Measurements from ENCODE around the gene ZBED4.
"Not testable (repeated sequence)": the region's sequence is repeated elsewhere in the genome, so short reads cannot be mapped to it uniquely, and the experiment has no call there.

ZBED4 gene

DNA sequence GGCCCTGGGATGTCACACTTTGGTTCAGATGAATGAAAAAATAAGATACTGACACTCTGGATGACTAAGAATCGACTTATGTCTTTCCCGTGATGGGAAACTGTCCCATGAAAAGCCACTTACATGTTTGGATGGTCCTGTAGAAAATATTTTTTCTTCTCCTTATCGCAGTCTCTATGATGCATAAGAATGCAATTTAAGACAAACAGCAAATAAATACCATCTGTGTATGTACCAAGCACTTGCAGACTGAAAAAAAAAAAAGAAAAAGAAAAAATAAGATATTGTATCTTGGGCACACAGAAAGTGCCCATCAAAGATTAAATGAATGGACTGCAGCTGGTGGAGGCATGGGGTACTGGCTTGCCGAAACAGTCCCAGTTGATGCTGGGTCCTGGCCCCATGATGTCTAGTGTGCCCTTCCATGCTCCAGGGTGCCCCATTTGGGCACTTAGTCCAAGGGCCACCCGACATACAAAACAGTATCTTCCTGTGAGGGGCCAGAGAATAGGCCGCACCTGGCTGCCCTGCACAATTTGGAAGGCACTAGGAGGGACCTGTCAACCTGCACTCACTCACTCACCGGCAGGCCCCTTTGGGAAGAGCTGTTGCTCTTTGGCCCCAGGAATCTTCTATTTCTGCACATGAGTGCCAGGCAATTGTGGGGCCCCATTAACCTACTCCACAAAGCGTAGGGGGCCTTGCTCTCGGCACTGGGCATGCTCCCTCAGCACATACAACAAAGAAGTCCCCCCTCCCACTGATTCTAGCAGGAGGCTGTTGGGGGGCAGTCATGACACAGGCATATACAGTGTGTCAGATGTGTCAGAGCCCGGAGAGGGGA is 2.5 kb upstream of the ZBED4 start:
- DNase-seq: no peak

DNA sequence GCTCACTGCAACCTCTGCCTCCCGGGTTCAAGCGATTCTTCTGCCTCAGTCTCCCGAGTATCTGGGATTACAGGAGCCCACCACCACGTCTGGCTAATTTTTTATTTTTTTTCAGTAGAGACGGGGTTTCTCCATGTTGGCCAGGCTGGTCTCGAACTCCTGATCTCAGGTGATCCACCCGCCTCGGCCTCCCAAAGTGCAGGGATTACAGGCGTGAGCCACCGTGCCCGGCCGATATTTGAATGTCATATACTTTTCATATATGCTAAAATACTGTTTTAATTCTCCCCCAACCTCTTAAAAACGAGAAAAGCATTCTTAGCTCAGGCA is 1.1 kb upstream of the ZBED4 start:
- DNase-seq: not testable (repeated sequence)

DNA sequence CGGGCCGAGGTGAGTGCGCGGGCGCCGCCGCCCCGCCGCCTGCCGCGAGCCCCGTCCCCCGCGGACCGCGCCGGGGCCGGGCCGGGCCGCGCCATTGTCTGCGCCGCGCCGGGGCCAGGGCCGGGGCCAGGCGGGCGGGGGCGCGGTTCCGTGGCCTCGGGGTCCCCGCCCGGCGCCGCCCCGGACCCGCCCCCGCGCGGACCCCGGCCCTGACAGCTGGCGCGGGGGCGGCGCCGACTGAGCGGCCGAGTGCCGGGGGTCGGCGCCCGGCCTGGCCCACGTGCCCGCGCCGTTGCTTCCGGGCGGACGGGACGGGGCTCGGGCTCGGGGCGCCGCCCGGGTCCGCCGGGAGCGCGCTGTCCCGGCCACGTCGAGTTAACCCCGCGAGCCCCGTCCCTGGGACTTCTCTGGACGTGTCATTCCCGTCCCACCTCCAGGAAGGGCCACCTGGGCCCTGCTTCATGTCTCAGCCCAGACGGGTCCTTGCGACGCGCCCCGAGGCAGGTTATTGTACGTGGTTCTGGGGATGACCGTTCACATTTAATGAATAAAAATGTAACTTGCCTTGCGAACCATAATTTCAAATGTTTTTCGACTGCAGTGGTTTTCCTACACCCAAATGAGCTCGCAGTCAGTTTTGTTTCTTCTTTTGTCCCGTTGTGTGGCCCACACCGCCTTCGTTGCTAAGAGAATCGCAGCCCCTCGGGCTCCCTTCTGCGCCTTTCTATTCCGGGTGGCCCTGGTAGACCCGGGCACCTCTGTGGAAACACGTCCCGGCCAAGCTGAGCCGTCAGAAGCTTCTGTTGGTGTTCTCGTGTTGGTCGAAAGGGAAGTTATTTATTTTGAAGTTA is 562 bp downstream of the ZBED4 start:
- DNase-seq: peak; percentile 71

DNA sequence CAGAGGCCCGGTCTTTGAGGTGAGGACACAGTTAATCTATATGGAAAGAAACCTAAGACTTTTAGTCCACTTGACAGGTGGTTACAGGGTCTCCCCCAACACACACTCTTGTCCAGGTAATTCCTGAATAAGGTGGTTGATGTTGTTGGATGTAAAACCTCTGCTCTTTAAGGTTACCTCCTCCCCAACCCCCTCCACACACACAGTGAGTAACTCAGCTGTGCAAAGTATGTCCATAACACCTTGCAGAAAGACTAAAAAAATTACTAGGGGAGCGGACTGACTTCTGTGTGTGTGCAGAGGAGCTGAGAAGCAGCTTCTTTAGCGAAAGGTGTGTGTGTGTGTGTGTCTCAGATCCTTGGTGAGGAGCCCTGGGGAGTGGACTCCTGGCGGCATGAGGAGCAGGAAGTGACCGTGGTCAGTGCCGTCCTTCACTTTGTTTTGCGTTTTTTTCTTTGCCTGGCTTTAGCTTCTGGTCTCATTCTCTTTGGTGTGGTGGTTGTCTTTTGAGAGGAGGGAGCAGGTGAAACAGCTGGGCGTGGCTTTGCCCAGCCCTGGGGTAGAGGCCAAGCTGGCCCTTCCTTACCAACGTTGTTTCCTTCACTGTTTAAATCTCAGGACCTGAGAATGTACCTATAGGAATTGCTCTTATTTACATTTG is 1.7 kb downstream of the ZBED4 start:
- DNase-seq: peak; percentile 23

DNA sequence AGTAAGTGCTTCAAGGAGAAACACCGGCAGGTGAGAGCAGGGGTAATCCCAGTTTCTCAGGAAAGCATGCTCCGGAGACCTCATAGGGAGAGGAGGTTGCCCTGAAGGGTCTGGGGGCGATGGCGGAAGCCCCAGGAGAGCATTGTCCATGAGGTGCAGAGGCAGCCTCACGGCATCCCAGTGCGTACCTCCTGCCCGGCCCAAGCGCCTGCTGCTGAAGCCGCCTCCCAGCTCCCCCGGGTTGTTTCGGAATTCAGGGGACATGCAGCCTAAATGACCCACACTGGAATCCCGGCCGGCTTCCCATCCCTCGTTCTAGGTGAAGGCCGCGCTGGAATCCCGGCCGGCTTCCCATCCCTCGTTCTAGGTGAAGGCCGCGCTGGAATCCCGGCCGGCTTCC is 2.7 kb downstream of the ZBED4 start:
- no peak for DNase-seq

DNA sequence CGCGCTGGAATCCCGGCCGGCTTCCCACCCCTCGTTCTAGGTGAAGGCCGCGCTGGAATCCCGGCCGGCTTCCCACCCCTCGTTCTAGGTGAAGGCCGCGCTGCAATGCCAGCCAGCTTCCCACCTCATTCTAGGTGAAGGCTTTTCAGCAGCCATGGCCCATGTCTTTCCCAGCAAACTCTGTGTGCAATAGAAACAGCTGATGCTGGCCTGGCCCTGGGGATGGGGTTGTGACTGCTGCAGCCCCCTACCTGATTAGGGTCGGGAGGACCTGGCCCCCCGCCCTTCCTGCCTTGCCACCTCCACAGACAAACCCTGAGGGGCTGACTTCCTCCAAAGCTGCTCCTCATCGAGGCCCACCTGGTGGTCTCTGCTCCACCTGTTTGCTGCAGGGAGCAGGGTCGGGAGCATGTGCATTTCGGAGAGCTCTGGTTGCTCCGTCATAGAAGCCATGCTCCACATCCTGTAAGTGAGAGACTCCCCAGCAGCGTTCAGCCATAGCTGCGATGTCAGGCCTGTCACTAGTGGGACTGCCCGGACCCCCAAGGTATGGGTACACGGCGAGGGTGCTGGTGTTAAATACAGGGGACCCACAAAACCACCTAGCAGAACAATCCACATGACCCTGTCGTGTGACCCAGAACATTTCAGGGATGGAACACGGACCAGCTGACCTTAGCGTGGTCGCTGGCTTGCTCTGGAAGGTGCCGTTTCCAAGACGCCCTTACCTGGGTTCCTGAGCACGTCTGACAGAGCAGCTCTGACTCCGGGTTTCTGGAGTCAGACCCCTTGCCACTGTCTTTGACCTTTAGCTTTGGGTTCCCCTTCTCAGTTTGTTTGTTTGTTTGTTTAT is 3.3 kb downstream of the ZBED4 start:
- DNase-seq: no peak

DNA sequence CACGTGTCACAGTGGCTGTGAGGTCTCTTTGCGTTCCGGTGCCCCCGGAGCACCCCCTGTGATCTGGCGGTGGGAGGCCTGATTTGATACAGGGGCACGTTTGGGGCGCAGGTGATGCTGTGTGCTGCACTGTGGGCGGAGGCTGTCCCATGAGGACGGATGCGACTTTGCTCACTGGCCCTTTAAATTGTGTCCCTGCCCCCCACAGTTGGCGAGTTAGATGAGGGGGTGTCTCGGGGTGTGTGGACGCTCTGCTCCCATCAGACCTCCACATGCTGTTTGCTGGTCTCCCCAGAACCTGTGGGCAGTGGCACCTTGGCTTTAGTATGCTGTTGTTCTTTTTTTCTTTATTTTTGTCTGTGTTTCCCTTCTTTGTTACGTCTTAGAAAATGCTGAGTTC is 5.2 kb downstream of the ZBED4 start:
- no peak for DNase-seq

DNA sequence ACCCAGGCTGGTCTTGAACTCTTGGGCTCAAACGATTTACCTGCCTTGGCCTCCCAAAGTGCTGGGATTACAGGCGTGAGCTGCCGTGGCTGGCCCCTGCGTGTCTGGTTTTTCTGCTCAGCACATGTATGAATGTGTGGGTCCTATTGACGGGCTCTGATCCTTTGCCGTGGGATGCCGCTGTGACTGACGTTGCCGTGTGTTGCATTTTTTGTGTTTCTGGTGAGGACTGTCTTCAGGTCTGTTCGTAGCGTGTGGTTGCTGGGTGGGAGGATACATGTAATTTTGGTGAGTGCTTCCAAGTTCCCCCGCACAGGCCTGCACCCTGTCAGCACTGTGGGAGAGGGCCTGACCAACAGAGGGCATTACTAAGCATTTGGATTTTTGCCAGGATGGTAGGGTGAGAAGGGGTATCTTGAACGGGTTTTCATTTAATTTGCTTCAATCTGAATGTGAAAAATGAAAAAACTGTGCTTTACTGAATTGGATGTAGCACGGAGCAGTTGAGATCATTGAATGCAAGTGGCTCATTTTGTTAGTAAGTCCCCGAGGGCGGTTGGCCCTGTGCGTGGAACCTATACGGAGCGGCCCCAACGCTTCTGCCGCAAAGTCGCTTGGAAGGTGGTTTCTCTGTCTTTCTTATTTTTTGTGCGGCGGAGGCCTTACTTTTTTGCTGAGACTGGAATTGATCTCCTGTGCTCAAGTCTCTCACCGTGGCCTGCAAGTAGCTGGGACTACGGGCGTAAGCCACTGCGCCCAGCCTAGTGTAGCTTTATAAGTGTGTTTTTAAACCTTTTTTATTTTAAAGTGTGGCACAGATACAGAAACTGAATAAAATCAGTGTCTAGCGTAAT is 8.2 kb downstream of the ZBED4 start:
- DNase-seq: no peak

DNA sequence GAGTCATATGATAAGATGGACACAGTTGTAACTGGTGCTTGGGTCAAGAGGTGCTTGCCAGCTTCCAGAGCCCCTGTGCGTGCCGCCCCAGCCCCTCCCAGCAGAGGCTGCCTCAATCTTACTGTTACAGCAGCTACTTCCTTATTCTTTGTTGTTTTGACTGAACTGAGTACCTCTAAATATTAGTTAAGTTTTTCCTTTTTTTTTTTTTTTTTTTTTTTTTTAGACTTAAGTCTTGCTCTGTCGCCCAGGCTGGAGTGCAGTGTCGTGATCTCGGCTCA is 8.8 kb downstream of the ZBED4 start:
- no peak for DNase-seq

DNA sequence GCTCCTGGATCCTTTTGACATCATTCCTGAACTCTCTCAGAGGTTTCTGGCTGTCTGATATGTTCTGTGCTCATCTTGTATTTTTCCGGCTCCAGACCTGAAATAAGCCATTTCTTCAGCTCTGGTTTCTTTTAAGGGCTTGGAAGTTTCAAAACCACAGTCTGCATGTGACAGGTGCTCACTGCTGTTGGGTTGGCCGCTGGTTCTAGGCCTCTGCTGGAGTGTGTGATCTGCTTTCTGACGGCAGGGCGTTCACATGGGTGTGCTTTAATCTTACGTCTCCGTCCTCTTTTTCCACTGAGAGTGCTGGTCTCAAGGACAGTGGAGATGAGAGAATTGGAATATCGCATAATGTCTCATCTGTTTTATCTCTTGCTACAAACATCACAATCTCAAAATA is 10.3 kb downstream of the ZBED4 start:
- no peak for DNase-seq

DNA sequence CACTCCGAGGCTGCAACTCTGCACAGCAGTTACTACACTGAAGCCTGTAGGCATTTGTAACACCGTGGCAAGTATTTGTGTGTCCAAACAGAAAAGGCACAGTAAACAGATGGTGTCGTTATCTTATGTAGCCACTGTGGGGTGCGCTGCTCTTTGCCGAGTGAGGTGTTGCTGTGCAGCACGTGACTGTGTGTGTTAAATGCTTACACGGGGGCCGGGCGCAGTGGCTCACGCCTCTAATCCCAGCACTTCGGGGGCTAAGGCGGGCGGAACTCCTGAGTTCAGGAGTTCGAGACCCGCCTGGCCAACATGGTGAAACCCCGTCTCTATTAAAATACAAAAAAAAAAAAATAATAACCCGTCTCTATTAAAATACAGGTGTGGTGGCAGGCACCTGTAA is 11.5 kb downstream of the ZBED4 start:
- no peak for DNase-seq

DNA sequence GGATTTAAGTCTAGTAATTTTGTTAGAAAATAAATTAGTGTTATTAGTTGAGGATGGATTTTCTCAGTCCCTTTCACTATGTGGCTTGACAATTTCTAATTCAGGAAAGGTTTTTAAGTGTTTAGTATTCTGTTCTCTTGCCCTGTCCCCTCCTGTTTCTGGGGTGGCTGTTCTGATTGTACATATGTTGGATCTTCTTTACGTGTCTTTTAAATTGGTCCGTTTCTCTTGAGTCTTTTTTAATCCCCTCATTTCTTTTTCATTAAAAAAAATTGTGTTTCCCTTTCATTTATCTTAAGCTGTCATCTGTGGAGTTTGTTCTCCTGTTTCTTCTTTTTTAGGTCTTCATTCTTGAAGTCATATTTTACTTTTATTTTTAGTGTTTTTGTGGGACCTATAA is 12.5 kb downstream of the ZBED4 start:
- no peak for DNase-seq

DNA sequence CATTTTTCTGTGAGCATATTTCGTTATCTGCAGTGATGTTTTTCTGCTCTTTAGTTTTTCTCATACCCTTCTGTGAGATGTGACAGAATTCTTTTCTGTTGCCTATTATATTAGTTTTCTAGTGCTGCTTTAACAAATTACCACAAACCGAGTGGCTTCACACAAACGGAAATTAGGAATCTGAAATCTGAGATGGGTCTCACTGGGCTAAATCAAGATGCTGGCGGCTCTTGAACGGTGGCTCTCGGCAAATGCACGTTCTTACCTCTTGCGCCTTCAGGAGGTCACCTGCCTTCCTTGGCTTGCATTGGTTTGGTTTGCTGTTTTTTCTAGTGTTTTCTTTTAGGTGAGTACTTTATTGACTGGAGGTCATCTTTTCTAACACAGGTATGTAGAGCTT is 13.0 kb downstream of the ZBED4 start:
- no peak for DNase-seq

DNA sequence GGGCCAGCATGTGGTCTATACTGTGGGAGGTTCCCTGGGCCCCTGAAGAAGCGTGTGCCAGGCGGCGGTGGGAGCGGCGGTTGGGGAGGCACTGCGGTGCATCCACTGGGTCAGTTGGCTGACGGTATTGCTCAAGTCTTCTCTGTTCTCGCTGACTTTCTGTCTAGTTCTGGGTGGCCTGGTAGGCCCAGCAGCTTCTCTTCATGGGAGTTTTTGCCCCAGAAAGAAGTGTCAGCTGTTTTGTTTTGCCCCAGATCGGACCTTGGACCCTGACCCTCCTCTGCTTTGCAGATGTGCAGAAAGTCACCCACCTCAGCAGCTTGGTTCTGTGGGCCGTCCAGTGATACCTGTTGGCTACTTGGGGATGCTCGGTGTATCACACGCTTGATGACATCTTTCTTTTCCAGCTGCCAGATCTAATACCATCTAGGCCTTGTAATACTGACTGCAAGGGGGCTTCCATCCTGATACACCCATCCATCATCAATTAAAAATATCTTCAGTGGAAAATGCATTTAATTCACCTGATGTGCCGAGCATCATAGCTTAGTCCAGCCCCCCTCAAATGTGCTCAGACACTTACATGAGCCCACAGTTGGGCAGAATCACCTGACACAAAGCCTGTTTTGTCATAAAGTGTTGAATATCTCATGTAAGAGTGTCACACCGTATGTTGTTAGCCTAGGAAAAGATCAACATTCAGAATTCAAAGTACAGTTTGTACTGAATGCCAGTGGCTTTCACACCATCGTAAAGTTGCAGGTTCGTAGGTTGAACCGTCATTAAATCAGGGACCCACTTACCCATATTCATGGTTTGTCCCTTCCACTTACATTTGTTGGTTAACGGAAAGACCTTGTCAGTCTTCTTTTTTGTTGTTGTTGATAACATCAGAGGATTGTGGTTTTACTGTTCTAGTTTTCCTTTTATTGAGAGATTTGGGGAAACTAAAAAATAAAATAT is 13.9 kb downstream of the ZBED4 start:
- DNase-seq: no peak

DNA sequence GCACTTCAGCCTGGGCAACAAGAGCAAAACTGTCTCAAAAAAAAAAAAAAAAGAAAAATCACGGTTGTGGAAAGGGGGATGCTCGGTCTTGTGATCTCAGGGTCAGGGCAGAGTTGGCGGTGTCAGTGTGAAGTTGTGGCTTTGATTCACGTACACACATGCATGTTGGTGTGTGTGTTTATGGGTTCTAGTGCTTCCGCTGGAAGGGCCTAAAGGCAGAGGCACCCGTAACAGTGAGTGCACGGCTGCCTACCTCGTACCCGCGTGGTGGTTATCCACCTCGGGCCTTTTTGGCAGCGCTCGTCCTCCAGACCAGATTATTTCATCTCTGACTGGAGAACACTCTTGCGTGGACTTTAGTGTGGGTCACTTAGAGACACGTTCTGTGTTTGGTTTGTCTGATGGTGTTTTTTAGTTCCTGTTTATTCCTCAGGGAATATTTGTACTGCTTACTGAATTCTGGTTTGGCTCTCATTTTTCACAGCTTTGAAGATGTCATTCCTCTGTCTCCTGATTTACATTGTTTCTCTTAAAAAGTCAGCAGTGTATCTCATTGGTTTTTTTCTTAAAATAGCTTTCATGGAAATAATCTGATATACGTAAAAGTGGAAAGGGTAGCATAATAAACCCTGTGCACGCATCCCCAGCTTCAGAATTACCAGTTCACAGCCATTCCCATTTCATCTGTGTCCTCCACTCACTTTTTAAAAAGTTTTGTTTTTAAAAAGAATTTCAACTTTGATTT is 15.6 kb downstream of the ZBED4 start:
- DNase-seq: no peak

DNA sequence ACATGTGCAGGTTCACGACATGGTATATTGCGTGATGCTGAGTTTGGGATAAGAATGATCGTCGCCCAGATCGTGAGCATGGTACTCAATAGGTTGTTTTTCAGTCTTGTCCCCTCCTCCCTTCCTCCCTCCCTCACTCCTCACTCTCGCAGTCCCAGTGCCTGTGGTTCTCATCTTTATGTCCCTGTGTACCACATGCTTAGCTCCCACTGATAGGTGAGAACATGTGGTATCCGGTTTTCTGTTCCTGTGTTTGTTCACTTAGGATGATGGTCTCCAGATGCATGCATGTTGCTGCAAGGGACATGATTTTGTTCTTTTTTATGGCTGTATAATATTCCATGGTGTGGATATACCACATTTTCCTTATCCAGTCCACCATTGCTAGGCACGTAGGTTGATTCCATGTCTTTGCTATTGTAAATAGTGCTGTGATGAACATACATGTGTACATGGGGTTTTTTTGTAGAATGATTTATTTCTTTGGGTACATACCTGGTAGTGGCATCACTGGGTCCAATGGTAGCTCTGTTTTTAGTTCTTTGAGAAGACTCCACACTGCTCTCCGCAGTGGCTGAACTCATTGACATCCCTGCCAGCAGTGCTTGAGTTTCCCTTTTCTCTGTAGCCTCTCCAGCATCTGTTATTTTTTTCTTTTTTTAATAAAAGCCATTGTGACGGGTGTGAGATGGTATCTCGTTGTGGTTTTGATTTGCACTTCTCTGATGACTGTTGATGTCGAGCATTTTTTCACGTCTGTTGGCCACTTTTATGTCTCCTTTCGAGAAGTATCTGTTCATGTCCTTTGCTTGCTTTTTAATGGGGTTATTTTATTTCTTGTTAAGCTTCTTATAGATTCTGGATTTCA is 16.4 kb downstream of the ZBED4 start:
- no peak for DNase-seq

DNA sequence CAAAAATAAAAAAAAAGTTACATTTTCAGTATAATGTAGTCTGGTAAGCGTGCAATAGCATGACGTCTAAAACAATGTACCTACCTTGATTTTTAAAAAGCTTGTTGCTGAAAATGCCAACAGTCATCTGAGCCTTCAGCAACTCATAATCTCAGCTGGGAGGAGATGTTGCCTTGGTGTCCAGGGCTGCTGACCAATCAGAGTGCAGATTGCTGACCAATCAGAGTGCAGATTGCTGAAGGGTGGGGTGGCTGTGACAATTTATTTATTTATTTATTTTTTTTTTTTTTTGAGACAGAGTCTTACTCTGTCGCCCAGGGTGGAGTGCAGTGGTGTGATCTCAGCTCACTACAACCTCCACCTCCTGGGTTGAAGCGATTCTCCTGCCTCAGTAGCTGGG is 17.8 kb downstream of the ZBED4 start:
- DNase-seq: no peak

DNA sequence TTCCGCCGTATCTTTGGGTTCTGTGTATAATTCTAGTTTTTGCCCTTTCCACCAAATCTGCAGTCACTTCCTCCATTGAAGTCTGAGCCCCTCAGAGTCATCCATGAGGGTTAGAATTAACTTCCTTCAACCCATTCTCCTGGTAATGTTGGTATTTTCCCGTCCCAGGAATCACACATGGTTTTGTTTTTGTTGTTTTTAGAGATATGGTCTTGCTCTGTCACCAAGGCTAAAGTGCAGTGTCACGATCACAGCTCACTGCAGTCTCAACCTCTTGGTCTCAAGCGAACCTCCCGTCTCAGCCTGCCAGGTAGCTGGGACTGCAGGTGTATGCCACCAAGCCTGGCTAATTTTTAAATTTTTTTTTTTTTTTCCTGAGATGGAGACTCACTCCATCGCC is 18.7 kb downstream of the ZBED4 start:
- no peak for DNase-seq
